GM21515 (cell line): Measurements from ENCODE around the gene AADACL3.

Source experiments
- ATAC-seq: cut with Tn5 transposase; IDR thresholded peaks from one replicate; pipeline ENCODE4 v1.9.1; 2021; ENCODE audit not compliant: unreplicated experiment

AADACL3 gene

DNA sequence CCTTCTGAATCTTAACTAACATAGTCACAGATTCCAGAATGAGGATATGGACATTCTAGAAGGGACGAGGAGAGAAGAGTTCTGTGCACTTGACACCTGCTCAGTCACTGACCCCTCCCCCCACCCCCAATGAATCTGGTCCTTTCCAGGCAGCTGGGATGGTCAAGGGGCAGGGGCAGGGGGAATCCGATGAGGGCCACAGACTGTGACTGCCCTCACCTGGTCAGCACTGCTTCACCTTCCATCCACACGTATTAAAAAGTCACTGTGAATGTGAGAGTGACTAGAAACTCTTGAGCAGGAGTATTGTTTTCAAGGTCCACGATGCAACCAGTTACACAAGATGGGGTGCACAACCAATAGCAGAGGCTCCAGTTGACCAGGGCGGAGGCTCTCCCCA is 48.1 kb downstream of the AADACL3 start:
- no peak for ATAC-seq

DNA sequence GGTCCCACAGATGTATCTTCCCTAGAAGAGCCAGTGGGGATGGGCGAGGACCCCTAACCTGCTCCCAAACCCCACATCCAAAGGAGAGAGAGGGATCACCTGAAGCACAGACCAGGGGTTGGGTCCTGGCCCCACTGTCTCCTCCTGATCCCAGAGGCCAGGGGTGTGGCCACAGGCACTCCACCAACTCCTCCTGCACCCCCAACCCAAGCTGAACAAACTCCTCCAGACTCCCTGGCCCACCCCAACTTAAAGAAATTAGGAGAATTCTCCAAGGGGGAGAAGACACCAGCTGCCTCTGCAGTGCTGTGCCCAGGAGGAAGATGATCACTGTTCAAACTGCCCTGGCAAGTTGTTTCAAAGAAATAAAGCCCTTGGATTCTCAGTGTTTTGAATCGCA is 53.1 kb downstream of the AADACL3 start:
- ATAC-seq, result no peak

DNA sequence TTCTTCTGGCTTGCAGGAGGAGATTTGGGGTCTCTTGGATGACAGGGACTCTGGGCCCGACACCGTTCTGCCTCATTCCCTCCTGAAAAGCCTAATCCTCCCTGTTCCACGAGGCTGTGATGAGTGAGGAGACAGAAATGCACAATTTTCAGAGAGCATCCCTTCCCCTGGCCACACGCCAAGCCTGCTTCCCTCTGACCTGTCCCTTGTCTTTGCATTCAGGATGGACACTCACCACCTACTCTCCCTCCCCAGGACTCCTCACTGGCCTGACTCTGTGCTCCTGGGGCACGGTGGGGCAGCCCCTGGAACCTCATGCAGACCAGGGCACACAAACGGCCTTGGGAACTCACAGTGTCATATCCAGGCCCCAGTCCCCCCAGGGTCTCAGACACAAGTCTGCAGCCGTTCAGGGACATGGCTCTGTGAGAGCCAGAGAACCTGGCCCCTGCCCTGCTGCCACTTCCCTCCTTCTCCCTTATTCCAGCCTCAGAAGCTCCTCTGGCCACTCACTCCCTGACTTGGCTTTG is 54.1 kb downstream of the AADACL3 start:
- ATAC-seq, result no peak

- ATAC-seq, result no peak
These were observed 54.7 kb downstream of the AADACL3 start for GRCh38 chr1:12770620-12771019.

GRCh38 chr1:12771186-12771585 is 55.3 kb downstream of the AADACL3 start:
- ATAC-seq, result no peak

DNA sequence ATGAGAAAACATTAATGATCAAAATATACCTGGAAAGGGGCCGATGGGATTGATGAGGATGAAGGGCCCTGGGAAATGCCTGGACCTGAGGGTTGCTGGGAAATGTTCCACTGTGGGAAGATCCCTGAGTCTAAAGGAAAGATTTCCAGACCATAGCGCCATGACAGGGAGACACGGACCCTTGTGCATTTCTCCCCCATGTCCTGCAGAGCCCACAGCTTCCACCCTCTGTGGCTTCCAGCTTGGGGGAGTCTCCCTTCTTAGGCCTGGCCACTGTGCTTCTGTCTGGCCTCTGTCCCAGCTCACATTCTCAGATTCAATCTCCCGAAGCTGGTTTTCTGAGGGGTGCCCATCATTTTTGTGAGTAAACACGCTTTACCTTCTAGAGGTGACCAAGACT is 56.6 kb downstream of the AADACL3 start:
- ATAC-seq, result no peak

GRCh38 chr1:12773438-12773837 is 57.5 kb downstream of the AADACL3 start, which contains the start of gene PRAMEF12:
Gene PRAMEF12, plus strand, starts transcription at chr1:12773738. Its CDS starts 1,130 bp downstream, at chr1:12774868.
- no peak for ATAC-seq

DNA sequence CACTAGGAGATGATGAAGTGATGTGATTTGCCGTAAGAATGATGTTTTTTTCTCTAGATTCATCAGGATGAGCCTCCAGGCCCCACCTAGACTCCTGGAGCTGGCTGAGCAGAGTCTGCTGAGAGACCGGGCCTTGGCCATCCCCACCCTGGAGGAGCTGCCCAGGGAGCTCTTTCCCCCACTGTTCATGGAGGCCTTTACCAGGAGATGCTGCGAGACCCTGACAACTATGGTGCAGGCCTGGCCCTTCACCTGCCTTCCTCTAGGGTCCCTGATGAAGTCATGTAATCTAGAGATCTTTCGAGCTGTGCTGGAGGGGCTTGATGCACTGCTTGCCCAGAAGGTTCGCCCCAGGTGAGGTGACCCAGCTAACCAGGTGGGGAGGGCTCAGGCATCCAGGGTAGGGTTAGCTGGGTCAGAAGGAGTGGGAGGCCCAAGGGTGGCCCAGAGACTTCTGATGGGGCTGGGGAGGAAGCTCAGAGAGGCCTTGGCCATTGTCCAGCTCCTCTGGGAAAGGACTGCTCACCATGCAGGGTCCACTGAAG is 59.0 kb downstream of the AADACL3 start:
- no peak for ATAC-seq

DNA sequence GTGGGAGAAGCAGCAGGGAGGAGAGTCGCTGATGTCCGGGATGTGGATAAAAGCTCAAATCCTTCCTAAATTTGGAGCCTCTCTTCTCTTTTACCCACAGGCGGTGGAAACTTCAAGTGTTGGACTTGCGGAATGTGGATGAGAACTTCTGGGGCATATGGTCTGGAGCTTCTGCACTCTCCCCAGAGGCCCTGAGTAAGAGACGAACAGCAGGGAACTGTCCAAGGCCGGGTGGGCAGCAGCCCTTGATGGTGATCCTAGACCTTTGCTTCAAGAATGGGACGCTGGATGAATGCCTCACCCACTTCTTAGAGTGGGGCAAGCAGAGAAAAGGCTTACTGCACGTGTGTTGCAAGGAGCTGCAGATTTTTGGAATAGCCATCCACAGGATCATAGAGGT is 59.5 kb downstream of the AADACL3 start:
- no peak for ATAC-seq

DNA sequence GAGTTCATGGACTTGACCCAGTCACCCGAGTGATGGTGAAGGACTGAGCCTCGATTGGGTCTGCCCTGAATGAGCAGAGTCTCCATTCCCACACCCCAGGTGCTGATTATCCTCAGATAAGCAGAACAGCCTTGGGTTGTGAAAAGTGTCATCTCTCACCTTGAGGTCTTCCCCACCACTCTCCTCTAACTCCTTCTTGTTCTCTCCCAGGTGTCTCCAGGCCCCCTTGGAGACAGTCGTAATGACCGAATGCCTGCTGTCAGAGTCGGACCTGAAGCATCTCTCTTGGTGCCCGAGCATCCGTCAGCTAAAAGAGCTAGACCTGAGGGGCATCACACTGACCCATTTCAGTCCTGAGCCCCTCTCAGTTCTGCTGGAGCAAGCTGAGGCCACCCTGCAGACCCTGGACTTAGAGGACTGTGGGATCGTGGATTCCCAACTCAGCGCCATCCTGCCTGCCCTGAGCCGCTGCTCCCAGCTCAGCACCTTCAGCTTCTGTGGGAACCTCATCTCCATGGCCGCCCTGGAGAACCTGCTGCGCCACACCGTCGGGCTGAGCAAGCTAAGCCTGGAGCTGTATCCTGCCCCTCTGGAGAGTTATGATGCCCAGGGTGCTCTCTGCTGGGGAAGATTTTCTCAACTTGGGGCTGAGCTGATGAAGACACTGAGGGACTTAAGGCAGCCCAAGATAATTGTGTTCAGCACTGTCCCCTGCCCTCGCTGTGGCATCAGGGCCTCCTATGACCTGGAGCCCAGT is 61.1 kb downstream of the AADACL3 start:
- no peak for ATAC-seq
